Measurements from ENCODE around the gene KIAA0232. TPM values are rescaled to one million over a fixed set of nuclear protein-coding genes. Genes with fewer than 3 reads are reported as not detected.

KIAA0232 gene
- polyA plus RNA-seq, 1 donor from 2014 or later: 57.6 TPM

DNA sequence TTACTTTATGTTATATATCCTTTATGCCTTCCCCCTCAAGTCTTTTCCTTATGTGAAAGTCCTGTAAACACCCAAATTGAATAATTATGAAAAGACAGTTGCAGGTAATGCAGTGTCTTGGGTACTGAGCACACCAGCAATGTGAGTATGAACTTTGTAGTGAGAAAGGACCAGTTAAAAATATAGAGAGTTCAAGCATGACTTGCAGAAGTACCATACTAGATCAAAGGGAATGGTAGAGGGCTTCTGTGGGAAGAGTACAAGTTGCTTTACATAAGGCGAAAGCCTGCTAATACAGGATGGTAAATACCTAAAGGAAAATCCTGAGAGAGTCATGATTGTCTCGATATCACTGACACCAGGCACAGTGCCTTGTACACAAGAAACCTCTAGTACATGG lies 25.7 kb downstream of the KIAA0232 start:
- Histone ChIP-seq H3K27ac (ENCODE audit: low read length) (no peak overlapping the region), H3K36me3 (ENCODE audit: insufficient read depth, low read length) (peaks cover 6% of the 10 kb centered on the region), H3K79me2 (replicated peaks; ENCODE audit: insufficient read depth, low read length) (peaks cover 87% of the 10 kb centered on the region), H3K4me2 (ENCODE audit: low read length) (no peak overlapping the region), H3K9me3 (ENCODE audit: low read length) (no peaks in the 10 kb centered on the region), H2AFZ (ENCODE audit: low read depth, low read length) (no peak overlapping the region), H4K20me1 (ENCODE audit: insufficient read depth) (no peaks in the 10 kb centered on the region), H3K9me2 (ENCODE audit: insufficient read depth, low read length) (no peaks in the 10 kb centered on the region), H3K4me3 (ENCODE audit: low read length) (no peak overlapping the region), H3K9ac (ENCODE audit: low read length) (no peak overlapping the region), H3F3A (ENCODE audit: insufficient read depth, low read length, poor library complexity, severe bottlenecking) (no peaks in the 10 kb centered on the region), H3K27me3 (ENCODE audit: insufficient read depth, low read depth, low read length) (no peaks in the 10 kb centered on the region)
- TF ChIP-seq MXI1 (conservative IDR thresholded peaks at IDR 0.05; ENCODE audit: poor library complexity, severe bottlenecking) (no peak), SMC3 (conservative IDR thresholded peaks at IDR 0.05; ENCODE audit: poor library complexity) (no peak), RAD21 (conservative IDR thresholded peaks at IDR 0.05) (no peak), EZH2 (IDR thresholded peaks at IDR 0.05; ENCODE audit: borderline replicate concordance, insufficient read depth, low read length, poor library complexity, severe bottlenecking) (no peak), EP300 (conservative IDR thresholded peaks at IDR 0.05; ENCODE audit: poor library complexity, severe bottlenecking) (no peak), POLR2AphosphoS5 (IDR thresholded peaks at IDR 0.05) (no peak), TAF1 (IDR thresholded peaks at IDR 0.05; ENCODE audit: low read depth) (no peak)
- TF ChIP-seq, protein P1, sequence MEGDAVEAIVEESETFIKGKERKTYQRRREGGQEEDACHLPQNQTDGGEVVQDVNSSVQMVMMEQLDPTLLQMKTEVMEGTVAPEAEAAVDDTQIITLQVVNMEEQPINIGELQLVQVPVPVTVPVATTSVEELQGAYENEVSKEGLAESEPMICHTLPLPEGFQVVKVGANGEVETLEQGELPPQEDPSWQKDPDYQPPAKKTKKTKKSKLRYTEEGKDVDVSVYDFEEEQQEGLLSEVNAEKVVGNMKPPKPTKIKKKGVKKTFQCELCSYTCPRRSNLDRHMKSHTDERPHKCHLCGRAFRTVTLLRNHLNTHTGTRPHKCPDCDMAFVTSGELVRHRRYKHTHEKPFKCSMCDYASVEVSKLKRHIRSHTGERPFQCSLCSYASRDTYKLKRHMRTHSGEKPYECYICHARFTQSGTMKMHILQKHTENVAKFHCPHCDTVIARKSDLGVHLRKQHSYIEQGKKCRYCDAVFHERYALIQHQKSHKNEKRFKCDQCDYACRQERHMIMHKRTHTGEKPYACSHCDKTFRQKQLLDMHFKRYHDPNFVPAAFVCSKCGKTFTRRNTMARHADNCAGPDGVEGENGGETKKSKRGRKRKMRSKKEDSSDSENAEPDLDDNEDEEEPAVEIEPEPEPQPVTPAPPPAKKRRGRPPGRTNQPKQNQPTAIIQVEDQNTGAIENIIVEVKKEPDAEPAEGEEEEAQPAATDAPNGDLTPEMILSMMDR (IDR thresholded peaks at IDR 0.05; ENCODE audit: poor library complexity, severe bottlenecking): no peak
- TF ChIP-seq, protein P2, sequence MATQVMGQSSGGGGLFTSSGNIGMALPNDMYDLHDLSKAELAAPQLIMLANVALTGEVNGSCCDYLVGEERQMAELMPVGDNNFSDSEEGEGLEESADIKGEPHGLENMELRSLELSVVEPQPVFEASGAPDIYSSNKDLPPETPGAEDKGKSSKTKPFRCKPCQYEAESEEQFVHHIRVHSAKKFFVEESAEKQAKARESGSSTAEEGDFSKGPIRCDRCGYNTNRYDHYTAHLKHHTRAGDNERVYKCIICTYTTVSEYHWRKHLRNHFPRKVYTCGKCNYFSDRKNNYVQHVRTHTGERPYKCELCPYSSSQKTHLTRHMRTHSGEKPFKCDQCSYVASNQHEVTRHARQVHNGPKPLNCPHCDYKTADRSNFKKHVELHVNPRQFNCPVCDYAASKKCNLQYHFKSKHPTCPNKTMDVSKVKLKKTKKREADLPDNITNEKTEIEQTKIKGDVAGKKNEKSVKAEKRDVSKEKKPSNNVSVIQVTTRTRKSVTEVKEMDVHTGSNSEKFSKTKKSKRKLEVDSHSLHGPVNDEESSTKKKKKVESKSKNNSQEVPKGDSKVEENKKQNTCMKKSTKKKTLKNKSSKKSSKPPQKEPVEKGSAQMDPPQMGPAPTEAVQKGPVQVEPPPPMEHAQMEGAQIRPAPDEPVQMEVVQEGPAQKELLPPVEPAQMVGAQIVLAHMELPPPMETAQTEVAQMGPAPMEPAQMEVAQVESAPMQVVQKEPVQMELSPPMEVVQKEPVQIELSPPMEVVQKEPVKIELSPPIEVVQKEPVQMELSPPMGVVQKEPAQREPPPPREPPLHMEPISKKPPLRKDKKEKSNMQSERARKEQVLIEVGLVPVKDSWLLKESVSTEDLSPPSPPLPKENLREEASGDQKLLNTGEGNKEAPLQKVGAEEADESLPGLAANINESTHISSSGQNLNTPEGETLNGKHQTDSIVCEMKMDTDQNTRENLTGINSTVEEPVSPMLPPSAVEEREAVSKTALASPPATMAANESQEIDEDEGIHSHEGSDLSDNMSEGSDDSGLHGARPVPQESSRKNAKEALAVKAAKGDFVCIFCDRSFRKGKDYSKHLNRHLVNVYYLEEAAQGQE (IDR thresholded peaks at IDR 0.05; ENCODE audit: borderline replicate concordance): no peak

DNA sequence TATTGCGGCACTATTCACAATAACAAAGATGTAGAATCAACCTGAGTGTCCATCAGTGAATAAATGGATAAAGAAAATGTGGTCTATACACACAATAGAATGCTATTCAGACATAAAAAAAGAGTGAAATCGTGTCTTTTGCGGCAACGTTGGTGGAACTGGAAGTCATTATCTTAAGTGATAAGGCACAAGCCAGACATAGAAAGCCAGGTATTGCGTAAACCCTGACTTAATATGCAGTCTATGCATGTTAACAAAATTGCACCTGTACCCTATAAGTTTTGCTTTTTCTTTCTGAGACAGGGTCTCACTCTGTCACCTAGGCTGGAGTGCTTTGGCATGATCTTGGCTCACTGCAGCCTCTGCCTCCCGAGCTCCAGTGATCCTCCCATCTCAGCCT lies 28.6 kb downstream of the KIAA0232 start:
- Histone ChIP-seq H4K20me1 (ENCODE audit: insufficient read depth) (no peaks in the 10 kb centered on the region), H3K4me3 (ENCODE audit: low read length) (no peak overlapping the region), H3K27me3 (ENCODE audit: insufficient read depth, low read depth, low read length) (no peaks in the 10 kb centered on the region), H3K4me2 (ENCODE audit: low read length) (no peak overlapping the region), H3K9ac (ENCODE audit: low read length) (no peak overlapping the region), H3K79me2 (replicated peaks; ENCODE audit: insufficient read depth, low read length) (peaks cover 73% of the 10 kb centered on the region), H3F3A (ENCODE audit: insufficient read depth, low read length, poor library complexity, severe bottlenecking) (no peaks in the 10 kb centered on the region), H2AFZ (ENCODE audit: low read depth, low read length) (no peak overlapping the region), H3K9me3 (ENCODE audit: low read length) (no peaks in the 10 kb centered on the region), H3K27ac (ENCODE audit: low read length) (no peak overlapping the region), H3K9me2 (ENCODE audit: insufficient read depth, low read length) (no peaks in the 10 kb centered on the region), H3K36me3 (ENCODE audit: insufficient read depth, low read length) (peaks cover 6% of the 10 kb centered on the region)
- TF ChIP-seq, protein P1 (IDR thresholded peaks at IDR 0.05; ENCODE audit: poor library complexity, severe bottlenecking): no peak
- no peak for TF ChIP-seq RAD21 (conservative IDR thresholded peaks at IDR 0.05)
- no peak for TF ChIP-seq SMC3 (conservative IDR thresholded peaks at IDR 0.05; ENCODE audit: poor library complexity)
- no peak for TF ChIP-seq EZH2 (IDR thresholded peaks at IDR 0.05; ENCODE audit: borderline replicate concordance, insufficient read depth, low read length, poor library complexity, severe bottlenecking)
- TF ChIP-seq MXI1 (conservative IDR thresholded peaks at IDR 0.05; ENCODE audit: poor library complexity, severe bottlenecking): no peak
- TF ChIP-seq POLR2AphosphoS5 (IDR thresholded peaks at IDR 0.05): no peak
- TF ChIP-seq EP300 (conservative IDR thresholded peaks at IDR 0.05; ENCODE audit: poor library complexity, severe bottlenecking): no peak

Data from neural cell (in vitro differentiated cells).